Brain microvascular endothelial cell (primary cell): ENCODE measurements around the gene ZNF469.

Experiments used
- DNase-seq: peaks from one replicate; pipeline ENCODE4 v3.0.0-alpha.2; 2020
- H3K27ac ChIP-seq: fragments of 250-450 bp; sonication (Bioruptor Pico); 2 replicates; pipeline ENCODE4 v1.5.1; 2020; ENCODE audit warnings: mild to moderate bottlenecking, moderate library complexity
- H3K27me3 ChIP-seq: fragments of 250-450 bp; sonication (Bioruptor Pico); replicated peaks from 2 replicates; pipeline ENCODE4 v1.5.1; 2020; ENCODE audit warnings: mild to moderate bottlenecking
- H3K36me3 ChIP-seq: fragments of 250-450 bp; sonication (Bioruptor Pico); replicated peaks from 2 replicates; pipeline ENCODE4 v1.5.1; 2020; ENCODE audit warnings: mild to moderate bottlenecking
- H3K4me3 ChIP-seq: 2 replicates; pipeline ENCODE4 v1.5.1; 2011; ENCODE audit warnings: low read depth, mild to moderate bottlenecking, control low read depth, low read length, moderate library complexity
- CTCF ChIP-seq: IDR thresholded peaks from 2 replicates; pipeline ENCODE4 v1.5.1; 2011; ENCODE audit warnings: low read depth, mild to moderate bottlenecking, moderate library complexity, low read length, control low read depth, inconsistent platforms; ENCODE audit errors: missing control alignments
- in situ Hi-C: cut with HindIII; loops from 2 replicates; pipeline ENCODE4 v1.10.0; 2017; ENCODE audit warnings: low sequenced_read_pairs, low pct_ligation_motif_present

Gene ZNF469

GRCh38 chr16:88350922-88351321 is 31.8 kb upstream of the ZNF469 start:
- DNase-seq = no peak
- in situ Hi-C loops = no loop called here
- H3K27ac ChIP-seq = no peak overlapping the region

GRCh38 chr16:88351491-88352101 is 31.2 kb upstream of the ZNF469 start:
- H3K4me3 ChIP-seq = no peak overlapping the region
- no peak overlapping the region for H3K27ac ChIP-seq
- no peaks in the 10 kb centered on the region for H3K27me3 ChIP-seq
- DNase-seq = no peak
- TF ChIP-seq CTCF = no peak
- in situ Hi-C loops = no loop called here
- H3K36me3 ChIP-seq = no peaks in the 10 kb centered on the region

More at GRCh38 chr16:88350922-88351321, 31.8 kb upstream of the ZNF469 start:
- Histone ChIP-seq H3K27me3 (no peaks in the 10 kb centered on the region), H3K4me3 (no peak overlapping the region), H3K36me3 (no peaks in the 10 kb centered on the region)
- no peak for TF ChIP-seq CTCF

GRCh38 chr16:88352261-88353200 is 30.2 kb upstream of the ZNF469 start:
- no peaks in the 10 kb centered on the region for H3K36me3 ChIP-seq
- no peak for TF ChIP-seq CTCF
- H3K27me3 ChIP-seq = no peaks in the 10 kb centered on the region
- in situ Hi-C loops = no loop called here
- no peak overlapping the region for H3K4me3 ChIP-seq
- no peak for DNase-seq
- no peak overlapping the region for H3K27ac ChIP-seq

- in situ Hi-C loops = no loop called here
- Histone ChIP-seq H3K36me3 (no peaks in the 10 kb centered on the region), H3K27ac (no peak overlapping the region), H3K4me3 (no peak overlapping the region), H3K27me3 (no peaks in the 10 kb centered on the region)
- DNase-seq = no peak
- TF ChIP-seq CTCF = no peak
Observed at GRCh38 chr16:88353232-88353631, 29.5 kb upstream of the ZNF469 start.

- Histone ChIP-seq H3K4me3 (no peak overlapping the region), H3K27ac (no peak overlapping the region), H3K27me3 (no peaks in the 10 kb centered on the region), H3K36me3 (no peaks in the 10 kb centered on the region)
- in situ Hi-C loops = no loop called here
- no peak for DNase-seq
- TF ChIP-seq CTCF = no peak
Observed at GRCh38 chr16:88353691-88354090, 29.1 kb upstream of the ZNF469 start.
